Hematopoietic multipotent progenitor cell (in vitro differentiated cells): ENCODE data around the gene PRKAR2A. TPM values are rescaled to one million over a fixed set of nuclear protein-coding genes. Genes with fewer than 3 reads are reported as not detected.
"Not testable (repeated sequence)": the region's sequence is repeated elsewhere in the genome, so short reads cannot be mapped to it uniquely, and the experiment has no call there.

Experiments
- DNase-seq, 3 donors: peaks; one replicate each; pipeline ENCODE4 v3.0.0-alpha.2; 2011 to 2015; ENCODE audit warnings: low read depth in 2 of 3, low spot score in 2 of 3
- total RNA-seq: library from RNA; depleted of rRNA; stranded (reverse); fragments of >200 nt; gene quantifications from one replicate; pipeline ENCODE4 v1.2.3, GENCODE V29; 2012

The PRKAR2A gene
- total RNA-seq, 1 donor, result 20.5 TPM

GRCh38 chr3:48845170-48845569, 2.5 kb downstream of the PRKAR2A start:
- DNase-seq, result no peak

GRCh38 chr3:48837163-48837562, 10.5 kb downstream of the PRKAR2A start:
- no peak for DNase-seq

- no peak for DNase-seq
These were observed 11.9 kb downstream of the PRKAR2A start for GRCh38 chr3:48835650-48836366.

- no peak for DNase-seq
These were observed 15.0 kb downstream of the PRKAR2A start for GRCh38 chr3:48832684-48833083.

DNA sequence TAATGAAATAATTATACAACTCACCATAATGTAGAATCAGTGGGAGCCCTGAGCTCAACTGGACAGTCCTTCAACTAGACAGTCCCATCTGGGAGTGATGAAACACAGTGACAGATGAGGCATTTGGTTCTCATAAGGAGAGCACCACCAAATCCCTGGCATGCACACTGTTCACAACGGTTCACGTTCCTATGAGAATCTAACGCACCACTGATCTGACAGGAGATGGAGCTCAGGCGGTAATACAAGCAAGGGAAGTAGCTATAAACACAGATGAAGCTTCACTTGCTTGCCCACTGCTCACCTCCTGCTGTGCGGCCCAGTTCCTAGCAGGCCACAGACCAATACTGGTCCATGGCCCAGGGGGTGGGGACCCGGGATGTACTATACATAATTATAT, 17.0 kb downstream of the PRKAR2A start:
- DNase-seq, result no peak

- not testable (repeated sequence) for DNase-seq
These were observed 18.1 kb downstream of the PRKAR2A start for GRCh38 chr3:48829525-48829924.

- not testable (repeated sequence) for DNase-seq
These were observed 19.8 kb downstream of the PRKAR2A start for GRCh38 chr3:48827874-48828273.

- DNase-seq, result no peak
These were observed 21.2 kb downstream of the PRKAR2A start for GRCh38 chr3:48826451-48826850.

- no peak for DNase-seq
These were observed 26.9 kb downstream of the PRKAR2A start for GRCh38 chr3:48820612-48821324.

GRCh38 chr3:48819234-48820221, 28.1 kb downstream of the PRKAR2A start:
- DNase-seq, result no peak

DNA sequence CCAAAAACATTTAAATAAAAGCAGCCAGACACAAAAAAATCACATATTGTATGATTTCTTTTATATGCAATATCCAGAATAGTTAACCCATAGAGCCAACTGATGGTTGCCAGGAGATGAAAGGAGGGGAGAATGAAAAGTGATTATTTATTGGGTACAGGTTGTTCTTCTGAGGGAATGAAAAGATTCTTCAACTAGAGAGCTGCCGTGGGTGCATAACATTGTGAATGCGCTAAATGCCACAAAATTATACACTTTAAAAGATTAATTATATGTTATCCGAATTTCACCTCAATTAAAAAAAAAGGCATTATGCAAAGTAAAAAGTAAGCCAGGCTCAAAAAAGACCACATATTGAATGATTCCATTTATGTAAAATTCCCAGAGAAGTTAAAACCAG, 36.1 kb downstream of the PRKAR2A start:
- DNase-seq, result no peak

DNA sequence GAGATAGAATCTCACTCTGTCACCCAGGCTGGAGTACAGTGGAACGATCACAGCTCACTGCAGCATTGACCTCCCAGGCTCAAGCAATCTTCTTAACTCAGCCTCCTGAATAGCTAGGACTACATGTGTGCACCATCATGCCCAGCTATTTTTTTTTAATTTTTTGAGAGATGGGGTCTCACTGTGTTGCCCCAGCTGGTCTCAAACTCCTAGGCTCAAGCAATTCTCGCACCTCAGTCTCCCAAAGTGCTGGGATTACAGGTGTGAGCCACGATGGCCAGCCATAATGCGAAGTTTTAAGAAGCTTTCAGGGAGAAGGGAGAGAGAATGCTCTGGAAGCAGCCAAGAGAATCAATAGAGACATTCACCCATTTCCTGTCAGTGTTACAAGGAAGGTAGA, 42.7 kb downstream of the PRKAR2A start:
- no peak for DNase-seq

DNA sequence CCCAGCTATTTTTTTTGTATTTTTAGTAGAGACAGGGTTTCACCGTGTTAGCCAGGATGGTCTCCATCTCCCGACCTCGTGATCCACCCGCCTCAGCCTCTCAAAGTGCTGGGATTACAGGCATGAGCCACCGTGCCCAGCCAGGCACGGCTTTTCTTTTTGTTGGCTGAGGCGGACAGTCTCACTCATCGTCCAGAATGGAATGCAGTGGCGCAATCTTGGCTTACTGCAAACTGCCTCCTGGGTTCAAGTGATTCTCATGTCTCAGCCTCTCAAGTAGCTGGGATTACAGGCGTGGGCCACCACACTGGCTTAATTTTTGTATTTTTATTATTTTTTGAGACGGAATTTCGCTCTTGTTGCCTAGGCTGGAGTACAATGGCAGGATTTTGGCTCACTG, 46.8 kb downstream of the PRKAR2A start:
- not testable (repeated sequence) for DNase-seq

DNA sequence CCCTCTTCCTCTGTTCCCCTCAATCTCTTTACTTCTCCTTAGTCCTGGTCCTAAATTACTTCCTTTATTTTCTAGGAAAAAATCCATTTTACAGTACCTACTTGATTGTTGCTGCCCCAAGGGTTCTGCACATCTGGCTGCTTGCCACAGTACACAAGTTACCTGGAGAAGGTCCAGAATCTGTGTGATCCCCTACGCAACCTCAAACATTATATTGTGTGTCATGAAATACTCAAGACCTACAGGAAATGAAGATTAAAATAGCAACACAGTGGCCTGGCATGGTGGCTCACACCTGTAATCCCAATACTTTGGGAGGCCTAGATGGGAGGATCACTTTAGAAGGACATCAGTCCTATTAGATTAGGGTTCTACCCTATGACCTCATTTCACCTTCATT, 48.7 kb downstream of the PRKAR2A start:
- no peak for DNase-seq

DNA sequence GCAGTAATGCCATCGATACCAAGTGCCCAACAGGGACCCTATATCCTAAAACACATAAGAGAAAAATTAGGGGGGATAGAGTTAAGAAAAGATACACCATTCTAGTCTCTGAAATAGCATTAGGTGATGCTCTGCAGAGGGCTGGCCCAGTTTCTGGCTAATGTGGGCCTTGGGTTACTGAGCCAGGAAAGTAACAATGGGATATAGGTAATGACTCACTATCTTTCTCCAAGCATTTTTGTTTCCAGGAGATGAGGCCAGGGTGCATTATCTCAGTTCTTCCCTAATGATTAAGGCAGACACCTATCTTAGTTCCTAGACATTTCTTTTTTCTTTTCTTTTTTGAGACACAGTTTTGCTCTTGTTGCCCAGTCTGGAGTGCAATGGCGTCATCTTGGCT, 50.0 kb downstream of the PRKAR2A start:
- no peak for DNase-seq

- no peak for DNase-seq
These were observed 51.5 kb downstream of the PRKAR2A start for GRCh38 chr3:48795997-48796732.

- not testable (repeated sequence) for DNase-seq
These were observed 54.2 kb downstream of the PRKAR2A start for GRCh38 chr3:48793484-48793883.

GRCh38 chr3:48789665-48790064, 58.0 kb downstream of the PRKAR2A start:
- DNase-seq, result no peak

DNA sequence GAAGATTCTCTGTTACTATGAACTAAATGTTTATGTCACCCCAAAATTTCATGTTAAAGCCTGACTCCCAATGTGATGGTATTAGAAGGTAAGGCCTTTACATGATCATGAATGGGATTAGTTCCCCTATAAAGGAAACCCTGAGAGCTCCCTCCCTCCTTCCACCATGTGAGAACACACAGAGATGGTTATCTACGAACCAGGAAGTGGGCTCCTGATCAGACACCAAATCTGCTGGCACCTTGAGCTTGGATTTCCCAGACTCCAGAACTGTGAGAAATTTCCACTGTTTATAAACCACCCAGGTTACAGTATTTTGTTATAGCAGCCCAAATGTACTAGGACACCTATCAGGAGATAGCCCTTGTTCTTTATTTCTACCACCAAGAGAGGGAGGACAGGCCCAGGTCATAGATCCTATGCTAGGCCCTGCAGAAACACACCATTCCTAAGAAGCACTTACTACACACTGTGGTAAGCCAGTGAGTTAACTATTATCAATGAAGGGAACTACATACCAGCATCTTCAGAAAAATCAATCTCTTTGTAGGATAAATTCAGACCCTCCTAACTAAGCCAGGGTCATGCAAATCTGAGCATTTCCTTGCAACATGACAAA, 59.0 kb downstream of the PRKAR2A start:
- DNase-seq, result no peak
